ENCODE data around the gene SMIM33. TPM values are rescaled to one million over a fixed set of nuclear protein-coding genes. Genes with fewer than 3 reads are reported as not detected.

Gene SMIM33
- total RNA-seq, 2 donors from 2014 or later, result 0.13 to 0.32 TPM

- H3K9me3 ChIP-seq (ENCODE audit: control insufficient read depth, low read length, poor library complexity, severe bottlenecking), result no peaks in the 10 kb centered on the region
- H3K4me3 Mint-ChIP-seq, result no peak overlapping the region
- DNase-seq (no peak), ATAC-seq (no peak)
- peaks cover 42% of the 10 kb centered on the region for H3K4me1 Mint-ChIP-seq
- peaks cover 2% of the 10 kb centered on the region for H3K36me3 Mint-ChIP-seq (ENCODE audit: low read depth)
- H3K27ac Mint-ChIP-seq, result peak overlapping the region; percentile 89
- H3K27me3 Mint-ChIP-seq, result no peaks in the 10 kb centered on the region
Observed at GRCh38 chr5:139446956-139447779, 23.6 kb upstream of the SMIM33 start.

- ATAC-seq (no peak), DNase-seq (no peak)
- H3K4me3 Mint-ChIP-seq, result no peak overlapping the region
- no peaks in the 10 kb centered on the region for H3K9me3 ChIP-seq (ENCODE audit: control insufficient read depth, low read length, poor library complexity, severe bottlenecking)
- H3K4me1 Mint-ChIP-seq, result peaks cover 38% of the 10 kb centered on the region
- no peaks in the 10 kb centered on the region for H3K27me3 Mint-ChIP-seq
- no peak overlapping the region for H3K27ac Mint-ChIP-seq
- H3K36me3 Mint-ChIP-seq (ENCODE audit: low read depth), result peaks cover 2% of the 10 kb centered on the region
Observed at GRCh38 chr5:139451176-139451575, 19.6 kb upstream of the SMIM33 start.

- Mint-ChIP-seq H3K27ac (no peak overlapping the region), H3K4me1 (peaks cover 37% of the 10 kb centered on the region), H3K27me3 (no peaks in the 10 kb centered on the region), H3K36me3 (ENCODE audit: low read depth) (peaks cover 2% of the 10 kb centered on the region), H3K4me3 (no peak overlapping the region)
- H3K9me3 ChIP-seq (ENCODE audit: control insufficient read depth, low read length, poor library complexity, severe bottlenecking), result no peaks in the 10 kb centered on the region
- ATAC-seq (peak; percentile 20), DNase-seq (no peak)
Observed at GRCh38 chr5:139451878-139452660, 18.7 kb upstream of the SMIM33 start.

GRCh38 chr5:139453683-139454567 lies 16.9 kb upstream of the SMIM33 start:
- no peaks in the 10 kb centered on the region for H3K36me3 Mint-ChIP-seq (ENCODE audit: low read depth)
- H3K4me1 Mint-ChIP-seq, result peaks cover 37% of the 10 kb centered on the region
- H3K27ac Mint-ChIP-seq, result peak overlapping the region; percentile 98
- peak overlapping the region; percentile 60 for H3K4me3 Mint-ChIP-seq
- ATAC-seq, result peak; percentile 2
- DNase-seq, result no peak
- H3K9me3 ChIP-seq (ENCODE audit: control insufficient read depth, low read length, poor library complexity, severe bottlenecking), result no peaks in the 10 kb centered on the region
- no peaks in the 10 kb centered on the region for H3K27me3 Mint-ChIP-seq

- Mint-ChIP-seq H3K27ac (peak overlapping the region; percentile 98), H3K4me3 (no peak overlapping the region), H3K36me3 (ENCODE audit: low read depth) (no peaks in the 10 kb centered on the region), H3K27me3 (no peaks in the 10 kb centered on the region), H3K4me1 (peaks cover 42% of the 10 kb centered on the region)
- no peaks in the 10 kb centered on the region for H3K9me3 ChIP-seq (ENCODE audit: control insufficient read depth, low read length, poor library complexity, severe bottlenecking)
- DNase-seq (no peak), ATAC-seq (no peak)
Observed at GRCh38 chr5:139454568-139455290, 16.1 kb upstream of the SMIM33 start.

GRCh38 chr5:139456776-139457175 lies 14.0 kb upstream of the SMIM33 start:
- ATAC-seq (no peak), DNase-seq (no peak)
- Mint-ChIP-seq H3K4me1 (peaks cover 47% of the 10 kb centered on the region), H3K27me3 (no peaks in the 10 kb centered on the region), H3K4me3 (no peak overlapping the region), H3K36me3 (ENCODE audit: low read depth) (no peaks in the 10 kb centered on the region), H3K27ac (peak overlapping the region; percentile 98)
- no peaks in the 10 kb centered on the region for H3K9me3 ChIP-seq (ENCODE audit: control insufficient read depth, low read length, poor library complexity, severe bottlenecking)

GRCh38 chr5:139457241-139457640 lies 13.6 kb upstream of the SMIM33 start:
- H3K27ac Mint-ChIP-seq, result peak overlapping the region; percentile 98

GRCh38 chr5:139457653-139458306 lies 13.0 kb upstream of the SMIM33 start:
- Mint-ChIP-seq H3K4me1 (peaks cover 48% of the 10 kb centered on the region), H3K27me3 (no peaks in the 10 kb centered on the region)
- no peak for DNase-seq

More at GRCh38 chr5:139457241-139457640, 13.6 kb upstream of the SMIM33 start:
- H3K27me3 Mint-ChIP-seq, result no peaks in the 10 kb centered on the region
- H3K4me1 Mint-ChIP-seq, result peaks cover 48% of the 10 kb centered on the region
- no peak for ATAC-seq
- H3K9me3 ChIP-seq (ENCODE audit: control insufficient read depth, low read length, poor library complexity, severe bottlenecking), result no peaks in the 10 kb centered on the region
- no peaks in the 10 kb centered on the region for H3K36me3 Mint-ChIP-seq (ENCODE audit: low read depth)
- no peak for DNase-seq
- no peak overlapping the region for H3K4me3 Mint-ChIP-seq

GRCh38 chr5:139458580-139459407 lies 12.0 kb upstream of the SMIM33 start:
- peak; percentile 99 for ATAC-seq
- no peaks in the 10 kb centered on the region for H3K27me3 Mint-ChIP-seq
- H3K36me3 Mint-ChIP-seq (ENCODE audit: low read depth), result no peaks in the 10 kb centered on the region
- peak overlapping the region; percentile 84 for H3K4me3 Mint-ChIP-seq
- peak overlapping the region; percentile 98 for H3K27ac Mint-ChIP-seq
- H3K9me3 ChIP-seq (ENCODE audit: control insufficient read depth, low read length, poor library complexity, severe bottlenecking), result no peaks in the 10 kb centered on the region
- peak; percentile 54 to 74 (median 54) for DNase-seq
- H3K4me1 Mint-ChIP-seq, result peaks cover 44% of the 10 kb centered on the region

More at GRCh38 chr5:139457653-139458306, 13.0 kb upstream of the SMIM33 start:
- H3K27ac Mint-ChIP-seq, result peak overlapping the region; percentile 98
- H3K36me3 Mint-ChIP-seq (ENCODE audit: low read depth), result no peaks in the 10 kb centered on the region
- H3K4me3 Mint-ChIP-seq, result peak overlapping the region; percentile 9
- no peak for ATAC-seq
- no peaks in the 10 kb centered on the region for H3K9me3 ChIP-seq (ENCODE audit: control insufficient read depth, low read length, poor library complexity, severe bottlenecking)

GRCh38 chr5:139459451-139459934 lies 11.3 kb upstream of the SMIM33 start:
- no peak for ATAC-seq
- peak overlapping the region; percentile 98 for H3K27ac Mint-ChIP-seq
- no peak for DNase-seq
- peaks cover 37% of the 10 kb centered on the region for H3K4me1 Mint-ChIP-seq
- H3K9me3 ChIP-seq (ENCODE audit: control insufficient read depth, low read length, poor library complexity, severe bottlenecking), result no peaks in the 10 kb centered on the region
- no peaks in the 10 kb centered on the region for H3K36me3 Mint-ChIP-seq (ENCODE audit: low read depth)
- peak overlapping the region; percentile 25 for H3K4me3 Mint-ChIP-seq
- no peaks in the 10 kb centered on the region for H3K27me3 Mint-ChIP-seq

- ATAC-seq, result no peak
Observed at GRCh38 chr5:139460455-139460854, 10.3 kb upstream of the SMIM33 start.

More at GRCh38 chr5:139460455-139460854, 10.3 kb upstream of the SMIM33 start:
- Mint-ChIP-seq H3K4me1 (peaks cover 32% of the 10 kb centered on the region), H3K27ac (peak overlapping the region; percentile 98), H3K4me3 (no peak overlapping the region), H3K36me3 (ENCODE audit: low read depth) (no peaks in the 10 kb centered on the region), H3K27me3 (no peaks in the 10 kb centered on the region)
- DNase-seq, result no peak
- H3K9me3 ChIP-seq (ENCODE audit: control insufficient read depth, low read length, poor library complexity, severe bottlenecking), result no peaks in the 10 kb centered on the region
